Measurements from ENCODE around the gene PPP6C.
"Not testable (repeated sequence)": the region's sequence is repeated elsewhere in the genome, so short reads cannot be mapped to it uniquely, and the experiment has no call there.

Gene PPP6C

GRCh38 chr9:125141251-125141650 is 48.4 kb downstream of the PPP6C start:
- DNase-seq, result no peak

DNA sequence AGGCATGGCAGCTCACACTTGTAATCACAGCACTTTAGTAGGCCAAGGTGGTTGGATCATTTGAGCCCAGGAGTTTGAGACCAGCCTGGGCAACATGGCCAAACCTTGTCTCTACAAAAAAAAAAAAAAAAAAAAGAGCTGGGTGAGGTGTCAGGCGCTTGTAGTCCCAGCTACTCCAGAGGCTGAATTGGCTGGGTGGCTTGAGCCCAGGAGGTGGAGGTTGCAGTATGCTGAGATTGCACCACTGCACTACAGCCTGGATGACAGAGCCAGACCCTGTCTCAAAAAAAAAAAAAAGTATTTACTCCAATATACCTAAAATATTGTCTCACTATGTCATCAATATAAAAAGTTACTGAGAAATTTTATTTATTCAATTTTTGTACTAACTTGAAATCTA is 49.0 kb downstream of the PPP6C start:
- DNase-seq, result no peak

- no peak for DNase-seq
Measured at GRCh38 chr9:125137200-125137599, 52.4 kb downstream of the PPP6C start.

GRCh38 chr9:125134976-125135375 is 54.6 kb downstream of the PPP6C start:
- no peak for DNase-seq

GRCh38 chr9:125133403-125134329 is 55.9 kb downstream of the PPP6C start:
- DNase-seq, result no peak

GRCh38 chr9:125131778-125132177 is 57.8 kb downstream of the PPP6C start:
- DNase-seq, result no peak

DNA sequence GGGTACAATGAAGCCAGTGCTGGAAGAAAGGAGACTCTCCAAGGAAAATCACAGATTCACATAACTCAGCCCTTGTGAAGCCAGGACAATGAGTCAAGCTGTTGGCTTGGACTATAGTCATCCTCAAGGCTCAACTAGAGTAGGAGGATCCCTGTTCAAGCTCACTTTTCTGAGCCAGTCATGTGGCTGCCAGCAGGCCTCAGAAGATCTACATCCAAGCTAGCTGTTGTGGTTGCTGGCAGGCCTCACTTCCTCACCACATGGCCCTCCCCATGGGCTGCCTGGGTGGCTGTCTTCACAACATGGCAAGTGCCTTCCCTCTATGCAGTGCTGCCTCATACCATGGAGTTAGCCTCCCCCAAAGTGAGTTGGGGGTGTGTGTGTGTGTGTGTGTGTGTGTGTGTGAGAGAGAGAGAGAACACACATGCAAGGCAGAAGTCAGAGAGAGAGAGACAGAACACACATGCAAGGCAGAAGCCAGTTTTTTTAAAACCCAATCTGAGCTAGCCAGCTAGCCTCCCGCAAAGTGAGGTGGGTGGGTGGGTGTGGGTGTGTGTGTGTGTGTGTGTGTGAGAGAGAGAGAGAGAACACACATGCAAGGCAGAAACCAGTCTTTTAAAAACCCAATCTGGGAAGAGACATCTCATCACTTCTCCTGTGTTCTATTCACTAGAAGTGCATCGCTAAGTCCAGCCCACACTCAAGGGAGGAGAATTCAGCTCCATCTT is 63.4 kb downstream of the PPP6C start:
- peak; percentile 85 for DNase-seq

DNA sequence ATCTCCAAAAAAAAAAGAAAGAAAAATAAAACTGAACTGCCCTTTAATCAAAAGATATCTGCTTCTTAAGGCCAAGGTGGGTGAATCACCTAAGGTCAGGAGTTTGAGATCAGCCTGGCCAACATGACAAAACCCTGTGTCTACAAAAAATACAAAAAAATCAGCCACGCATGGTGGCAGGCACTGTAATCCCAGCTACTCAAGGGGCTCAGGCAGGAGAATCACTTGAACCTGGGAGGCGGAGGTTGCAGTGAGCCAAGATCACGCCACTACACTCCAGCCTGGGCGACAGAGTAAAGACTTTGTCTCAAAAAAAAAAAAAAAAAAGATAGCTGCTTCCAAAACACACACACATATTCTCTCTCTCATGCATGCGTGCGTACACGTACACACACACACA is 64.1 kb downstream of the PPP6C start:
- DNase-seq, result no peak

GRCh38 chr9:125121146-125121545 is 68.5 kb downstream of the PPP6C start:
- no peak for DNase-seq

- DNase-seq, result no peak
Measured at GRCh38 chr9:125119643-125120286, 69.8 kb downstream of the PPP6C start.

DNA sequence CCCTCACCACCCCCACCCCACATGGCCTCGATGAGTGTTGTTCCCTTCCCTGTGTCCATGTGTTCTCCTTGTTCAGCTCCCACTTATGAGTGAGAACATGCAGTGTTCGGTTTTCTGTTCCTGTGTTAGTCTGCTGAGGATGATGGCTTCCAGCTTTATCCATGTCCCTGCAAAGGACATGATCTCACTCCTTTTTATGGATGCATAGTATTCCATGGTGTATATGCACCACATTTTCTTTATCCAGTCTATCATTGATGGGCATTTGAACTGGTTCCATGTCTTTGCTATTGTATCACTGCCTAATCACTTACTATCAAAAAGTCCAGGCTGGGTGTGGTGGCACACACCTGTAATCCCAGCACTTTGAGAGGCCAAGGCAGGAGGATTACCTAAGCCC is 70.9 kb downstream of the PPP6C start:
- DNase-seq, result not testable (repeated sequence)

DNA sequence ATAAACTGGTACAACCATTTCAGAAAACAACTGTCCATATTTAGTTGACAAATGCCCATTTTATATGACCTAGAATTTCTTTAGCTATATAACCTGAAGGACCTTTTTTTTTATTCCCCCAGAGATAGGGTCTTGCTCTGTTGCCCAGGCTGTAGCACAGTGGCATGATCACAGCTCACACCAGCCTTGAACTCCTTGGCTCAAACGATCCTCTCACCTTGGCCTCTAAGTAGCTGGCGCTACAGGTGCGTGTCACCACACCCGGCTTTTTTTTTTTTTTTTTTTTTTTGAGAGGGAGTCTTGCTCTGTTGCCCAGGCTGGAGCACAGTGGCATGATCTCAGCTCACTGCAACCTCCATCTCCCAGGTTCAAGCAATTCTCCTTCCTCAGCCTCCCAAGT is 75.1 kb downstream of the PPP6C start:
- DNase-seq, result not testable (repeated sequence)

DNA sequence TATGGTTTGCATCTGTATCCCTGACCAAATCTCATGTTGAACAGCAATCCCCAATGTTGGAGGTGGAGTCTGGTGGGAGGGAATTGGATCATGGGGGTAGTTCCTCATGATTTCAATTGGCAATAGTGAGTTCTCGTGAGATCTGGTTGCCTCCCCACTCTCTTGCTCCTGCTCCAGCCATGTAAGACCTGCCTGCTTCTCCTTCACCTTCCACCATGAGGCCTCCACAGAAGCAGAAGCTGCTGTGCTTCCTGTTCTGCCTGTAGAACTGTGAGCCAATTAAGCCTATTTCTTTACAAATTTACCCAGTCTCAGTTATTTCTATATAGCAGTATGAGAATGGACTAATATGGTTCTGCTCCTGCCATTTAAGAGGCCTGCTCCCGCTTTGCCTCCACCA is 79.1 kb downstream of the PPP6C start:
- DNase-seq, result no peak

GRCh38 chr9:125108541-125108940 is 81.1 kb downstream of the PPP6C start:
- not testable (repeated sequence) for DNase-seq

- DNase-seq, result no peak
Measured at GRCh38 chr9:125106285-125106893, 83.2 kb downstream of the PPP6C start.

- DNase-seq, result no peak
Measured at GRCh38 chr9:125103770-125104460, 85.7 kb downstream of the PPP6C start.

DNA sequence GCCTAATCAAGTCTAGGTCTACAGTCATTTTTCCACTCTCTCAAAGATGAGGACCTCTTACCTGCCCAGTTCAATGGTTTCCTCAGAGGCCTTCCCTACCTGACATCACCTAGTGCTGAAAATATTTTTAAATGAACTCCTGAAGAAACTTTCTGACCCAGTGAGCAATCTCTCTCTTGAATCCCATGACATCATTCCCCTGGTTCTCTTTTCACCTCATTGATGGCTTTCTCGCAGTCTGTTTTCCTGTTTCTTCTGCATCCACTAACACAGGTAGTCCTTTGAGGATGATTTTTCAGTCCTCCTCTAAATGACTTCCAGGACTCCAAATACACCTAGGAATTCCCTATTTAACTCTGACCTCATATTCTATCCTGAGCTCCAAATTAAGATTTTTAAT is 86.6 kb downstream of the PPP6C start:
- DNase-seq, result no peak

DNA sequence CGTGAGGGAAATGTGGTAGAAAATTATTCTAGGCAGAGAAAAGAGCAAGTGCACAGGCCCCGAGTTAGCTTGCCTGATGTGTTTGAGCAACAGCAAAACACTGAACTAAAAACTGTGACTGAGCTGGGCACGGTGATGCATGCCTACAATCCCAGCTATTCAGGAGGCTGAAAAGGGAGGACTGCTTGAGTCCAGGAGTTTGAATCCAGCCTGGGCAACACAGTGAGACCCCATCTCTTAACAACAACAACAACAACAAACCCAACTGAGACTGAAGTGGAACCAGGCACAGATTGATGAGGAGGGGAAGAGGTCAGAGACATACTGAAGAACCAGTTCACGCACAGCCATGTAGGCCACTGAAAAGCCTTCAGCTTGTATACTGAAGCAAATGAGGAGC is 88.8 kb downstream of the PPP6C start:
- no peak for DNase-seq

GRCh38 chr9:125099816-125100215 is 89.8 kb downstream of the PPP6C start:
- no peak for DNase-seq

Measured in CD4-positive, alpha-beta T cell treated with Interleukin-15 for 1 hour (primary cell).